Liver (tissue), 6 donors: Measurements from ENCODE around the gene ALDH3B2. TPM values are rescaled to one million over a fixed set of nuclear protein-coding genes. Genes with fewer than 3 reads are reported as not detected.
A peak's percentile ranks its signal among the peaks of the same experiment; 100 is the strongest.

Experiments used
- FOXA2 ChIP-seq: IDR thresholded peaks from 2 replicates; pipeline ENCODE4 v1.6.1; 2016; ENCODE audit warnings: antibody characterized with exemption
- HNF4G ChIP-seq: IDR thresholded peaks from 2 replicates; pipeline ENCODE4 v1.6.1; 2016; ENCODE audit warnings: antibody characterized with exemption
- RAD21 ChIP-seq, 2 donors: IDR thresholded peaks; 2 replicates each; pipeline ENCODE4 v1.6.1; 2016; ENCODE audit warnings: antibody characterized with exemption in 2 of 2, mild to moderate bottlenecking in 2 of 2
- RXRA ChIP-seq, 2 donors: IDR thresholded peaks; 2 replicates each; pipeline ENCODE4 v1.6.1; 2017 to 2018; ENCODE audit warnings: antibody characterized with exemption in 2 of 2, mild to moderate bottlenecking in 1 of 2
- TAF1 ChIP-seq: conservative IDR thresholded peaks from 2 replicates; pipeline ENCODE4 v1.6.1; 2016; ENCODE audit warnings: antibody characterized with exemption, mild to moderate bottlenecking
- YY1 ChIP-seq: IDR thresholded peaks from 2 replicates; pipeline ENCODE4 v1.6.1; 2016; ENCODE audit warnings: antibody characterized with exemption, mild to moderate bottlenecking
- polyA plus RNA-seq, 2 donors: library from polyadenylated mRNA; stranded (reverse) in 1 of 2; unstranded in 1 of 2; fragments of 200-250 nt in 1 of 2; fragments of >200 nt in 1 of 2; fragmentation: Nextera tagmentation in 1 of 2; extraction: Ambion mirVana in 1 of 2; gene quantifications; one replicate each; pipeline versions ENCODE4 v1.2.1 to v1.2.3, GENCODE V29; 2013 to 2015
- small RNA-seq: library from RNA; depleted of rRNA; stranded (forward); fragments of <200 nt; gene quantifications from one replicate; pipeline ENCODE3, GENCODE V24; 2014
- total RNA-seq, 2 donors: library from RNA; depleted of rRNA; stranded (reverse); fragments of >200 nt; gene quantifications; one replicate each; pipeline ENCODE4 v1.2.3, GENCODE V29; 2014
- TF ChIP-seq, protein P1 (sequence below): IDR thresholded peaks from 2 replicates; pipeline ENCODE4 v1.6.1; 2016; ENCODE audit warnings: antibody characterized with exemption
- TF ChIP-seq, protein P2 (sequence below): IDR thresholded peaks from 2 replicates; pipeline ENCODE4 v1.6.1; 2016; ENCODE audit warnings: antibody characterized with exemption
- donor health status: healthy.
- donor health status: healthy.
- donor health status: healthy.

Gene ALDH3B2
- total and polyA plus RNA-seq, 4 donors, result not detected

DNA sequence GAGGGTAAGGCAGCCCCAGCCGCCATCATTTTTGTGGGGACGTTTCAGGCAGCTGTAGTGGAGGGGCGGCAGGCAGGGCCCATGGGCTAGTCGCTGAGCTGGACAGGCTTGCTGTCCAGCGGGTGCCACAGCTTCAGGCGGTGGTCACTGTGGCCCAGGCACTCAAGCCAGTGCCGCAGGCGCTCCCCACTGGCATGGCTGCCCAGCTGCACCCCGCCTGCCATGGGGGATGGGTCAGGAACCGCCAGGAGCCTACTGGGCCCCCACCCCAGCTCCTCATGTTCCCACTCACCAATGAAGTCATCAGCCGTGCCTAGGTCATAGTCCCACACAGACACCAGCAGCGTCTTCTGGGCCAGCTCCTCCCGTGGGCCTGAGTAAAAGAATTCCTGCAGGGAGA, 61.7 kb downstream of the ALDH3B2 start (continued):
- TF ChIP-seq RAD21 (IDR thresholded peaks at IDR 0.05), result no peak
- no peak for TF ChIP-seq YY1
- TF ChIP-seq, protein P1, sequence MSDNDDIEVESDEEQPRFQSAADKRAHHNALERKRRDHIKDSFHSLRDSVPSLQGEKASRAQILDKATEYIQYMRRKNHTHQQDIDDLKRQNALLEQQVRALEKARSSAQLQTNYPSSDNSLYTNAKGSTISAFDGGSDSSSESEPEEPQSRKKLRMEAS, result no peak
- no peak for TF ChIP-seq RXRA (IDR thresholded peaks at IDR 0.05)
- no peak for TF ChIP-seq TAF1
- no peak for TF ChIP-seq HNF4G
- no peak for TF ChIP-seq FOXA2
- TF ChIP-seq, protein P2, sequence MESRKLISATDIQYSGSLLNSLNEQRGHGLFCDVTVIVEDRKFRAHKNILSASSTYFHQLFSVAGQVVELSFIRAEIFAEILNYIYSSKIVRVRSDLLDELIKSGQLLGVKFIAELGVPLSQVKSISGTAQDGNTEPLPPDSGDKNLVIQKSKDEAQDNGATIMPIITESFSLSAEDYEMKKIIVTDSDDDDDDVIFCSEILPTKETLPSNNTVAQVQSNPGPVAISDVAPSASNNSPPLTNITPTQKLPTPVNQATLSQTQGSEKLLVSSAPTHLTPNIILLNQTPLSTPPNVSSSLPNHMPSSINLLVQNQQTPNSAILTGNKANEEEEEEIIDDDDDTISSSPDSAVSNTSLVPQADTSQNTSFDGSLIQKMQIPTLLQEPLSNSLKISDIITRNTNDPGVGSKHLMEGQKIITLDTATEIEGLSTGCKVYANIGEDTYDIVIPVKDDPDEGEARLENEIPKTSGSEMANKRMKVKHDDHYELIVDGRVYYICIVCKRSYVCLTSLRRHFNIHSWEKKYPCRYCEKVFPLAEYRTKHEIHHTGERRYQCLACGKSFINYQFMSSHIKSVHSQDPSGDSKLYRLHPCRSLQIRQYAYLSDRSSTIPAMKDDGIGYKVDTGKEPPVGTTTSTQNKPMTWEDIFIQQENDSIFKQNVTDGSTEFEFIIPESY, result no peak

Small RNAs within 50 kb of the gene (small RNA-seq; reads per million reads assigned to genes)
- 0.31 reads per million, percentile 30 among the genes with 10 or more reads in this experiment for gene RPL37P2

Other genes starting within 250 kb of the ALDH3B2 start
- gene RPS6KB2, start 246.1 kb downstream of the ALDH3B2 start, total RNA-seq, result 10 to 100 TPM; 42.2 to 49.6 TPM
- gene RPS6KB2, start 246.1 kb downstream of the ALDH3B2 start, polyA plus RNA-seq, result 10 to 100 TPM; 31.5 to 33.2 TPM
- 1 to 10 TPM; 3.9 to 5.0 TPM for gene PTPRCAP, start 236.9 kb downstream of the ALDH3B2 start, total RNA-seq
- 1 to 10 TPM; 2.9 to 6.2 TPM for gene PTPRCAP, start 236.9 kb downstream of the ALDH3B2 start, polyA plus RNA-seq
- gene CORO1B, start 231.1 kb downstream of the ALDH3B2 start, total RNA-seq, result 10 to 100 TPM; 34.4 to 41.4 TPM
- 10 to 100 TPM; 14.1 to 38.4 TPM for gene CORO1B, start 231.1 kb downstream of the ALDH3B2 start, polyA plus RNA-seq
- not detected for gene GPR152, start 221.9 kb downstream of the ALDH3B2 start, total RNA-seq
- gene GPR152, start 221.9 kb downstream of the ALDH3B2 start, polyA plus RNA-seq, result not detected
- 1 to 10 TPM; 2.1 to 2.9 TPM for gene CABP4, start 219.3 kb downstream of the ALDH3B2 start, total RNA-seq
- 1 to 10 TPM in 1 of 2 donors, under 1 TPM in 1; 0.85 to 1.2 TPM for gene CABP4, start 219.3 kb downstream of the ALDH3B2 start, polyA plus RNA-seq
- 10 to 100 TPM; 10.2 to 50.8 TPM for gene TMEM134, start 205.4 kb downstream of the ALDH3B2 start, total RNA-seq
- gene TMEM134, start 205.4 kb downstream of the ALDH3B2 start, polyA plus RNA-seq, result 10 to 100 TPM; 76.3 to 86.9 TPM
- 10 to 100 TPM; 17.6 to 21.5 TPM for gene AIP, start 191.6 kb downstream of the ALDH3B2 start, total RNA-seq
- 10 to 100 TPM; 24.7 to 28.2 TPM for gene AIP, start 191.6 kb downstream of the ALDH3B2 start, polyA plus RNA-seq
- gene PITPNM1, start 169.3 kb downstream of the ALDH3B2 start, total RNA-seq, result 1 to 10 TPM; 3.2 to 6.9 TPM
- gene PITPNM1, start 169.3 kb downstream of the ALDH3B2 start, polyA plus RNA-seq, result 1 to 10 TPM; 1.3 to 9.3 TPM
- gene CDK2AP2, start 166.5 kb downstream of the ALDH3B2 start, total RNA-seq, result 10 to 100 TPM; 14.1 to 32.5 TPM
- 100 to 1,000 TPM in 1 of 2 donors, 10 to 100 TPM in 1; 80.7 to 126 TPM for gene CDK2AP2, start 166.5 kb downstream of the ALDH3B2 start, polyA plus RNA-seq
- gene CABP2, start 151.2 kb downstream of the ALDH3B2 start, total RNA-seq, result not detected
- not detected for gene CABP2, start 151.2 kb downstream of the ALDH3B2 start, polyA plus RNA-seq
- 100 to 1,000 TPM in 1 of 2 donors, 10 to 100 TPM in 1; 25.6 to 228 TPM for gene GSTP1, start 90.8 kb downstream of the ALDH3B2 start, total RNA-seq
- 10 to 100 TPM; 35.1 to 54.5 TPM for gene GSTP1, start 90.8 kb downstream of the ALDH3B2 start, polyA plus RNA-seq
- gene NDUFV1, start 67.7 kb downstream of the ALDH3B2 start, total RNA-seq, result 100 to 1,000 TPM in 1 of 2 donors, 10 to 100 TPM in 1; 83.6 to 162 TPM
- 100 to 1,000 TPM; 163 to 172 TPM for gene NDUFV1, start 67.7 kb downstream of the ALDH3B2 start, polyA plus RNA-seq
- gene NUDT8, start 44.7 kb downstream of the ALDH3B2 start, total RNA-seq, result 10 to 100 TPM; 19.5 to 19.6 TPM
- gene NUDT8, start 44.7 kb downstream of the ALDH3B2 start, polyA plus RNA-seq, result 10 to 100 TPM; 29.3 to 66.9 TPM
- not detected for gene TBX10, start 34.9 kb downstream of the ALDH3B2 start, total RNA-seq
- under 1 TPM; 0.12 to 0.43 TPM for gene TBX10, start 34.9 kb downstream of the ALDH3B2 start, polyA plus RNA-seq
- gene ACY3, start 23.9 kb downstream of the ALDH3B2 start, total RNA-seq, result 1 to 10 TPM; 2.7 to 5.8 TPM
- gene ACY3, start 23.9 kb downstream of the ALDH3B2 start, polyA plus RNA-seq, result 10 to 100 TPM in 1 of 2 donors, 1 to 10 TPM in 1; 9.4 to 12.9 TPM